H9 (cell line): ENCODE data around the gene CENPP. TPM values are rescaled to one million over a fixed set of nuclear protein-coding genes. Genes with fewer than 3 reads are reported as not detected.

Experiments used
- DNase-seq: peaks from one replicate; pipeline ENCODE4 v3.0.0-alpha.2; 2017
- H2AFZ ChIP-seq: one replicate; pipeline ENCODE4 v1.6.1; 2013; ENCODE audit warnings: mild to moderate bottlenecking, low read length, control low read depth, moderate library complexity
- H2AK5ac ChIP-seq: 2 replicates; pipeline ENCODE4 v1.6.1; 2013; ENCODE audit warnings: low read length, control low read depth, mixed read lengths; ENCODE audit not compliant: insufficient read length
- H2BK120ac ChIP-seq: one replicate; pipeline ENCODE4 v1.6.1; 2013; ENCODE audit warnings: low read depth, mild to moderate bottlenecking, low read length, control low read depth, inconsistent platforms; ENCODE audit not compliant: poor library complexity, severe bottlenecking
- H2BK12ac ChIP-seq: 2 replicates; pipeline ENCODE4 v1.6.1; 2013; ENCODE audit warnings: low read length, control low read depth, mixed read lengths, low read depth; ENCODE audit not compliant: insufficient read length
- H2BK15ac ChIP-seq: 2 replicates; pipeline ENCODE4 v1.6.1; 2013; ENCODE audit warnings: low read depth, low read length, control low read depth
- H2BK20ac ChIP-seq: one replicate; pipeline ENCODE4 v1.6.1; 2013; ENCODE audit warnings: low read depth, mild to moderate bottlenecking, low read length, control low read depth, inconsistent platforms; ENCODE audit not compliant: poor library complexity, severe bottlenecking
- H2BK5ac ChIP-seq: 2 replicates; pipeline ENCODE4 v1.6.1; 2013; ENCODE audit warnings: low read length, control low read depth, mixed read lengths; ENCODE audit not compliant: insufficient read length
- H3K14ac ChIP-seq: 2 replicates; pipeline ENCODE4 v1.6.1; 2013; ENCODE audit warnings: low read length, control low read depth; ENCODE audit not compliant: insufficient read depth
- H3K18ac ChIP-seq: 2 replicates; pipeline ENCODE4 v1.6.1; 2013; ENCODE audit warnings: low read depth, mild to moderate bottlenecking, mixed read lengths, low read length, control low read depth; ENCODE audit not compliant: insufficient read length
- H3K23ac ChIP-seq: 2 replicates; pipeline ENCODE4 v1.6.1; 2013; ENCODE audit warnings: low read length, control low read depth, mixed read lengths, low read depth; ENCODE audit not compliant: insufficient read length
- H3K23me2 ChIP-seq: 2 replicates; pipeline ENCODE4 v1.6.1; 2013; ENCODE audit warnings: low read depth, mild to moderate bottlenecking, mixed read lengths, low read length, control low read depth; ENCODE audit not compliant: insufficient read length, poor library complexity, severe bottlenecking
- H3K27ac ChIP-seq: 2 replicates; pipeline ENCODE4 v1.5.1; 2013; ENCODE audit warnings: low read length, control low read depth, mixed read lengths, low read depth; ENCODE audit not compliant: insufficient read length
- H3K27me3 ChIP-seq: 2 replicates; pipeline ENCODE4 v1.6.1; 2013; ENCODE audit warnings: low read length, control low read depth, inconsistent platforms; ENCODE audit not compliant: insufficient read depth
- H3K4ac ChIP-seq: 2 replicates; pipeline ENCODE4 v1.6.1; 2013; ENCODE audit warnings: low read depth, mild to moderate bottlenecking, control low read depth, inconsistent platforms, low read length, moderate library complexity
- H3K4me1 ChIP-seq: 2 replicates; pipeline ENCODE4 v1.6.1; 2013; ENCODE audit warnings: low read length, control low read depth, inconsistent platforms; ENCODE audit not compliant: insufficient read depth
- H3K4me2 ChIP-seq: 2 replicates; pipeline ENCODE4 v1.6.1; 2013; ENCODE audit warnings: low read length, control low read depth, mixed read lengths; ENCODE audit not compliant: insufficient read length, insufficient read depth
- H3K56ac ChIP-seq: 2 replicates; pipeline ENCODE4 v1.6.1; 2013; ENCODE audit warnings: low read depth, mild to moderate bottlenecking, mixed read lengths, low read length, control low read depth; ENCODE audit not compliant: insufficient read length
- H3K79me1 ChIP-seq: 2 replicates; pipeline ENCODE4 v1.6.1; 2013; ENCODE audit warnings: low read depth, mild to moderate bottlenecking, moderate library complexity, low read length, control low read depth, inconsistent platforms; ENCODE audit not compliant: insufficient read depth, poor library complexity, severe bottlenecking
- H3K79me2 ChIP-seq: 2 replicates; pipeline ENCODE4 v1.6.1; 2013; ENCODE audit warnings: low read length, control low read depth, inconsistent platforms; ENCODE audit not compliant: insufficient read depth
- H3K9ac ChIP-seq: 2 replicates; pipeline ENCODE4 v1.6.1; 2013; ENCODE audit warnings: low read length, control low read depth, mixed read lengths; ENCODE audit not compliant: insufficient read length; ENCODE audit errors: extremely low read depth
- H3K9me3 ChIP-seq: one replicate; pipeline ENCODE4 v1.6.1; 2013; ENCODE audit warnings: low read depth, low read length, inconsistent platforms; ENCODE audit not compliant: control insufficient read depth
- H3T11ph ChIP-seq: one replicate; pipeline ENCODE4 v1.6.1; 2013; ENCODE audit warnings: mild to moderate bottlenecking, low read length, control low read depth, inconsistent platforms
- H4K20me1 ChIP-seq: one replicate; pipeline ENCODE4 v1.6.1; 2013; ENCODE audit not compliant: control insufficient read depth, insufficient read length, insufficient read depth
- H4K5ac ChIP-seq: 2 replicates; pipeline ENCODE4 v1.6.1; 2013; ENCODE audit warnings: low read depth, mild to moderate bottlenecking, mixed read lengths, low read length, control low read depth; ENCODE audit not compliant: insufficient read length
- H4K8ac ChIP-seq: replicated peaks from 2 replicates; pipeline ENCODE4 v1.6.1; 2013; ENCODE audit warnings: low read length, control low read depth, mixed read lengths, low read depth; ENCODE audit not compliant: insufficient read length
- H4K91ac ChIP-seq: 2 replicates; pipeline ENCODE4 v1.6.1; 2013; ENCODE audit warnings: low read depth, mild to moderate bottlenecking, moderate library complexity, mixed read lengths, low read length, control low read depth; ENCODE audit not compliant: insufficient read length
- H3K27ac Mint-ChIP-seq, 3 experiments: 2 replicates in 2 of 3; 3 replicates in 1 of 3; pipeline ENCODE4 v1.8.0; 2020 to 2021; ENCODE audit warnings: mixed read lengths in 3 of 3, mild to moderate bottlenecking in 1 of 3, moderate library complexity in 1 of 3
- H3K27me3 Mint-ChIP-seq: 2 replicates; pipeline ENCODE4 v1.8.0; 2021; ENCODE audit warnings: low read depth, mild to moderate bottlenecking, moderate library complexity, mixed read lengths
- H3K36me3 Mint-ChIP-seq, 3 experiments: 2 replicates in 2 of 3; 3 replicates in 1 of 3; pipeline ENCODE4 v1.8.0; 2020 to 2021; ENCODE audit warnings: low read depth in 3 of 3, mixed read lengths in 3 of 3; ENCODE audit not compliant: insufficient read depth in 1 of 3
- H3K4me1 Mint-ChIP-seq, 2 experiments: 2 replicates each; pipeline ENCODE4 v1.8.0; 2020; ENCODE audit warnings: mixed read lengths in 2 of 2
- H3K4me3 Mint-ChIP-seq, 2 experiments: 2 replicates in 1 of 2; 3 replicates in 1 of 2; pipeline ENCODE4 v1.8.0; 2020 to 2021; ENCODE audit warnings: mild to moderate bottlenecking in 2 of 2, mixed read lengths in 2 of 2, moderate library complexity in 1 of 2
- H3K9me3 Mint-ChIP-seq, 2 experiments: 2 replicates in 1 of 2; 3 replicates in 1 of 2; pipeline ENCODE4 v1.8.0; 2020; ENCODE audit warnings: mild to moderate bottlenecking in 2 of 2, mixed read lengths in 2 of 2, moderate library complexity in 1 of 2
- CTCF ChIP-seq: fragments of 200-600 bp; sonication (generic); conservative IDR thresholded peaks from 3 replicates; pipeline ENCODE4 v1.8.0; 2021; ENCODE audit warnings: antibody characterized with exemption, mild to moderate bottlenecking
- WGBS: extraction: QIAGEN DNeasy Blood & Tissue Kit; methylation state at CpG from one replicate; pipeline ENCODE4 v1.1.7; 2013; ENCODE audit warnings: missing lambda C conversion rate, low lambda C conversion rate, mixed read lengths; ENCODE audit not compliant: insufficient read length; ENCODE audit errors: extremely low coverage; 5-methylcytosine and 5-hydroxymethylcytosine counted together
- total RNA-seq: library from RNA; stranded (reverse); gene quantifications from 2 replicates; pipeline ENCODE4 v1.2.1, GENCODE V29; 2021

The CENPP gene
- total RNA-seq, 1 experiment from 2014 or later, result 9.1 TPM

- no peak overlapping the region for H2AFZ ChIP-seq
Observed at GRCh38 chr9:92483627-92484545, 158.1 kb downstream of the CENPP start.

More at GRCh38 chr9:92483627-92484545, 158.1 kb downstream of the CENPP start:
- Histone ChIP-seq H2BK20ac (no peak overlapping the region), H3K4me1 (no peaks in the 10 kb centered on the region), H3K4ac (no peak overlapping the region), H2BK12ac (no peak overlapping the region), H3K27me3 (no peaks in the 10 kb centered on the region), H3K23ac (no peak overlapping the region), H3K4me2 (no peak overlapping the region), H3T11ph (no peak overlapping the region), H2BK120ac (no peak overlapping the region), H3K56ac (no peak overlapping the region), H3K23me2 (no peaks in the 10 kb centered on the region), H4K20me1 (no peaks in the 10 kb centered on the region), H3K79me2 (no peaks in the 10 kb centered on the region), H3K79me1 (no peaks in the 10 kb centered on the region), H4K8ac (no peak overlapping the region), H2AK5ac (no peak overlapping the region), H3K14ac (no peak overlapping the region), H3K27ac (no peak overlapping the region), H2BK15ac (no peak overlapping the region), H3K9ac (no peak overlapping the region), H4K5ac (no peak overlapping the region), H3K18ac (no peak overlapping the region), H4K91ac (no peak overlapping the region), H3K9me3 (no peaks in the 10 kb centered on the region), H2BK5ac (no peak overlapping the region)
- H3K36me3 Mint-ChIP-seq, result no peaks in the 10 kb centered on the region
- H3K9me3 Mint-ChIP-seq, result no peaks in the 10 kb centered on the region
- H3K27me3 Mint-ChIP-seq, result no peaks in the 10 kb centered on the region
- no peak overlapping the region for H3K4me3 Mint-ChIP-seq
- WGBS, result no CpG with 5 or more reads among the region's 5 CpGs
- DNase-seq, result no peak
- no peak for TF ChIP-seq CTCF
- peak overlapping the region in 1 of 3 experiments; percentile 2; a peak in 1 of 7 replicates for H3K27ac Mint-ChIP-seq
- H3K4me1 Mint-ChIP-seq, result peaks cover 8 to 12% of the 10 kb centered on the region in 2 experiments
